ENCODE data around the gene FOXO1. TPM values are rescaled to one million over a fixed set of nuclear protein-coding genes. Genes with fewer than 3 reads are reported as not detected.

The FOXO1 gene
- polyA plus RNA-seq, 1 experiment, result 5.3 TPM

- no peak for DNase-seq (ENCODE audit: low read depth)
- Histone ChIP-seq H3K36me3 (ENCODE audit: control insufficient read depth, insufficient read depth, low read length) (no peaks in the 10 kb centered on the region), H3K27me3 (ENCODE audit: control insufficient read depth, insufficient read depth, low read length) (no peaks in the 10 kb centered on the region), H3K4me3 (ENCODE audit: low read depth, low read length) (no peak overlapping the region)
- ChIA-PET POLR2A (interaction anchor here (0.6 kb wide), 1 partner anchor 13 kb away, joined by 3 read pairs; no protein-coding TSS in a partner anchor), CTCF (interaction anchor here (0.7 to 1.3 kb wide), 2 partner anchors 9 to 13 kb away, joined by 3 to 4 read pairs; no protein-coding TSS in a partner anchor)
- no peak for TF ChIP-seq CTCF (IDR thresholded peaks at IDR 0.05; ENCODE audit: insufficient read depth, low read depth, low read length)
These were observed 70.7 kb downstream of the FOXO1 start for GRCh38 chr13:40595693-40596092.

GRCh38 chr13:40592035-40592434 is 74.4 kb downstream of the FOXO1 start:
- H3K27me3 ChIP-seq (ENCODE audit: control insufficient read depth, insufficient read depth, low read length), result no peaks in the 10 kb centered on the region
- no peak for TF ChIP-seq CTCF (IDR thresholded peaks at IDR 0.05; ENCODE audit: insufficient read depth, low read depth, low read length)
- no peak for DNase-seq (ENCODE audit: low read depth)
- CTCF ChIA-PET, result no interaction called here
- no peak overlapping the region for H3K4me3 ChIP-seq (ENCODE audit: low read depth, low read length)
- POLR2A ChIA-PET, result no interaction called here
- H3K36me3 ChIP-seq (ENCODE audit: control insufficient read depth, insufficient read depth, low read length), result no peaks in the 10 kb centered on the region

GRCh38 chr13:40591091-40591490 is 75.3 kb downstream of the FOXO1 start:
- H3K27me3 ChIP-seq (ENCODE audit: control insufficient read depth, insufficient read depth, low read length), result no peaks in the 10 kb centered on the region
- no peaks in the 10 kb centered on the region for H3K36me3 ChIP-seq (ENCODE audit: control insufficient read depth, insufficient read depth, low read length)
- no peak for TF ChIP-seq CTCF (IDR thresholded peaks at IDR 0.05; ENCODE audit: insufficient read depth, low read depth, low read length)
- no peak overlapping the region for H3K4me3 ChIP-seq (ENCODE audit: low read depth, low read length)
- ChIA-PET CTCF (no interaction called here), POLR2A (no interaction called here)
- DNase-seq (ENCODE audit: low read depth), result no peak

- POLR2A ChIA-PET, result no interaction called here
- Histone ChIP-seq H3K36me3 (ENCODE audit: control insufficient read depth, insufficient read depth, low read length) (no peaks in the 10 kb centered on the region), H3K27me3 (ENCODE audit: control insufficient read depth, insufficient read depth, low read length) (no peaks in the 10 kb centered on the region), H3K4me3 (ENCODE audit: low read depth, low read length) (no peak overlapping the region)
- no peak for TF ChIP-seq CTCF (IDR thresholded peaks at IDR 0.05; ENCODE audit: insufficient read depth, low read depth, low read length)
- no peak for DNase-seq (ENCODE audit: low read depth)
- CTCF ChIA-PET, result interaction anchor here (0.6 kb wide), 1 partner anchor 339 kb away, joined by 3 read pairs; no protein-coding TSS in a partner anchor
These were observed 76.2 kb downstream of the FOXO1 start for GRCh38 chr13:40590112-40590862.

- POLR2A ChIA-PET, result no interaction called here
- TF ChIP-seq CTCF (IDR thresholded peaks at IDR 0.05; ENCODE audit: insufficient read depth, low read depth, low read length), result no peak
- Histone ChIP-seq H3K27me3 (ENCODE audit: control insufficient read depth, insufficient read depth, low read length) (no peaks in the 10 kb centered on the region), H3K36me3 (ENCODE audit: control insufficient read depth, insufficient read depth, low read length) (no peaks in the 10 kb centered on the region), H3K4me3 (ENCODE audit: low read depth, low read length) (no peak overlapping the region)
- CTCF ChIA-PET, result no interaction called here
- DNase-seq (ENCODE audit: low read depth), result no peak
These were observed 76.9 kb downstream of the FOXO1 start for GRCh38 chr13:40589285-40590109.

Data from BJ (cell line).